ENCODE measurements around the gene SMPX. TPM values are rescaled to one million over a fixed set of nuclear protein-coding genes. Genes with fewer than 3 reads are reported as not detected.

The SMPX gene
- total and polyA plus RNA-seq, 4 donors, result 0.09 to 0.10 TPM; not detected in 2

GRCh38 chrX:21700967-21701366 lies 56.9 kb downstream of the SMPX start:
- H3K9ac ChIP-seq (ENCODE audit: low read depth in 1 of 2, low read length in 2 of 2), result no peak overlapping the region
- TF ChIP-seq REST (IDR thresholded peaks at IDR 0.05) (no peak), RXRA (IDR thresholded peaks at IDR 0.05) (peak; percentile 47 to 70), TAF1 (conservative IDR thresholded peaks at IDR 0.05) (no peak), MAX (IDR thresholded peaks at IDR 0.05) (peak; percentile 52), JUND (IDR thresholded peaks at IDR 0.05) (peak; percentile 87 to 94), SP1 (IDR thresholded peaks at IDR 0.05) (no peak), HNF4A (conservative IDR thresholded peaks at IDR 0.05) (peak; percentile 34 to 69), CTCF (IDR thresholded peaks at IDR 0.05; ENCODE audit: low read depth, low read length, missing input control) (no peak), HNF4G (IDR thresholded peaks at IDR 0.05) (no peak), GABPA (IDR thresholded peaks at IDR 0.05 in 1 of 2, conservative IDR thresholded peaks at IDR 0.05 in 1 of 2) (no peak), NR2F2 (IDR thresholded peaks at IDR 0.05) (no peak), YY1 (IDR thresholded peaks at IDR 0.05) (no peak), FOXA2 (IDR thresholded peaks at IDR 0.05) (peak; percentile 98), RAD21 (IDR thresholded peaks at IDR 0.05) (peak in 1 of 2 donors; percentile 22), ZBTB33 (IDR thresholded peaks at IDR 0.05) (peak; percentile 49), ATF3 (IDR thresholded peaks at IDR 0.05) (peak; percentile 70), EGR1 (IDR thresholded peaks at IDR 0.05; ENCODE audit: low read depth in 2 of 2) (peak in 1 of 2 donors; percentile 21), FOXA1 (IDR thresholded peaks at IDR 0.05) (peak; percentile 94)
- H3K4me3 ChIP-seq (ENCODE audit: low read depth in 1 of 3, low read length in 3 of 3), result no peak overlapping the region
- 27% methylated on average over 3 of the region's 3 CpGs for WGBS
- no peaks in the 10 kb centered on the region for H3K27me3 ChIP-seq (ENCODE audit: control insufficient read depth in 4 of 4, insufficient read depth in 4 of 4, low read length in 3 of 4)
- no peak for DNase-seq (ENCODE audit: low spot score)
- peak overlapping the region in 1 of 2 donors; percentile 5 for H3K27ac ChIP-seq (ENCODE audit: low read depth in 1 of 2, low read length in 2 of 2)
- H3K9me3 ChIP-seq (ENCODE audit: control insufficient read depth in 4 of 4, low read length in 3 of 4), result no peaks in the 10 kb centered on the region
- peaks cover 0 to 11% (median 6%) of the 10 kb centered on the region in 4 donors for H3K4me1 ChIP-seq (ENCODE audit: control insufficient read depth in 4 of 4, insufficient read depth in 4 of 4, low read length in 3 of 4)
- H3K36me3 ChIP-seq (ENCODE audit: control insufficient read depth in 4 of 4, insufficient read depth in 3 of 4, low read depth in 1 of 4, low read length in 3 of 4), result no peaks in the 10 kb centered on the region

All from liver (tissue), 9 donors.